GM18526 (cell line): Measurements from ENCODE around the gene ECM2.

Experiments
- POLR2A ChIP-seq: IDR thresholded peaks from 3 replicates; pipeline ENCODE4 v1.6.1; 2011; ENCODE audit not compliant: insufficient read length; ENCODE audit errors: extremely low read depth

The ECM2 gene

GRCh38 chr9:92512622-92513021 lies 23.2 kb downstream of the ECM2 start:
- no peak for TF ChIP-seq POLR2A

GRCh38 chr9:92510747-92511146 lies 25.0 kb downstream of the ECM2 start:
- no peak for TF ChIP-seq POLR2A

GRCh38 chr9:92509050-92509449 lies 26.7 kb downstream of the ECM2 start:
- no peak for TF ChIP-seq POLR2A

GRCh38 chr9:92508018-92508820 lies 27.6 kb downstream of the ECM2 start:
- no peak for TF ChIP-seq POLR2A

GRCh38 chr9:92507496-92507895 lies 28.3 kb downstream of the ECM2 start:
- no peak for TF ChIP-seq POLR2A

- TF ChIP-seq POLR2A = no peak
Measured at GRCh38 chr9:92507005-92507404, 28.8 kb downstream of the ECM2 start.

- no peak for TF ChIP-seq POLR2A
Measured at GRCh38 chr9:92506184-92506857, 29.5 kb downstream of the ECM2 start.

- no peak for TF ChIP-seq POLR2A
Measured at GRCh38 chr9:92504881-92505280, 30.9 kb downstream of the ECM2 start.

GRCh38 chr9:92503156-92503555 lies 32.6 kb downstream of the ECM2 start:
- no peak for TF ChIP-seq POLR2A

- TF ChIP-seq POLR2A = no peak
Measured at GRCh38 chr9:92501671-92502393, 34.0 kb downstream of the ECM2 start.

GRCh38 chr9:92500725-92501124 lies 35.1 kb downstream of the ECM2 start:
- TF ChIP-seq POLR2A = no peak

GRCh38 chr9:92499701-92500100 lies 36.1 kb downstream of the ECM2 start:
- no peak for TF ChIP-seq POLR2A

GRCh38 chr9:92496396-92497176 lies 39.2 kb downstream of the ECM2 start:
- no peak for TF ChIP-seq POLR2A

GRCh38 chr9:92494856-92495255 lies 40.9 kb downstream of the ECM2 start:
- no peak for TF ChIP-seq POLR2A

- no peak for TF ChIP-seq POLR2A
Measured at GRCh38 chr9:92493749-92494387, 41.9 kb downstream of the ECM2 start.
